GM18951 (cell line): Measurements from ENCODE around the gene CD276.

ENCODE experiments used
- POLR2A ChIP-seq: IDR thresholded peaks from 4 replicates; pipeline ENCODE4 v1.6.1; 2011; ENCODE audit warnings: mild to moderate bottlenecking; ENCODE audit not compliant: insufficient read length, insufficient read depth; ENCODE audit errors: extremely low read depth
- in situ Hi-C: fragments of 300-500 bp; cut with MboI; formaldehyde crosslinking; loops from one replicate; pipeline ENCODE4 v1.12.0; 2022; ENCODE audit warnings: low sequenced_read_pairs, mixed read lengths, inconsistent platforms; ENCODE audit not compliant: unreplicated experiment

The CD276 gene

GRCh38 chr15:73758461-73758860, 74.3 kb downstream of the CD276 start:
- TF ChIP-seq POLR2A, result no peak
- in situ Hi-C loops, result no loop called here

- no peak for TF ChIP-seq POLR2A
- in situ Hi-C loops, result no loop called here
Measured at GRCh38 chr15:73760330-73761329, 76.4 kb downstream of the CD276 start.

- no peak for TF ChIP-seq POLR2A
- in situ Hi-C loops, result no loop called here
Measured at GRCh38 chr15:73763931-73764330, 79.7 kb downstream of the CD276 start.
